Upper lobe of right lung (tissue), 1 donor: ENCODE results near the gene KLHDC7B. TPM values are rescaled to one million over a fixed set of nuclear protein-coding genes. Genes with fewer than 3 reads are reported as not detected.
A peak's percentile ranks its signal among the peaks of the same experiment; 100 is the strongest.

Experiments used
- ATAC-seq: fragments of 200-7000 bp; cut with Tn5 transposase; one replicate; pipeline ENCODE4 v1.9.1; 2020; ENCODE audit warnings: mild to moderate bottlenecking, moderate library complexity
- DNase-seq: peaks from one replicate; pipeline ENCODE4 v3.0.0-alpha.2; 2020
- H3K27ac ChIP-seq: fragments of 200-600 bp; one replicate; pipeline ENCODE4 v1.8.0; 2022
- H3K27me3 ChIP-seq: fragments of 200-600 bp; one replicate; pipeline ENCODE4 v1.8.0; 2022; ENCODE audit warnings: mild to moderate bottlenecking
- H3K36me3 ChIP-seq: fragments of 200-600 bp; one replicate; pipeline ENCODE4 v1.8.0; 2022
- H3K4me1 ChIP-seq: fragments of 200-600 bp; one replicate; pipeline ENCODE4 v1.8.0; 2022
- H3K4me3 ChIP-seq: fragments of 200-600 bp; one replicate; pipeline ENCODE4 v1.8.0; 2022; ENCODE audit warnings: mild to moderate bottlenecking
- H3K9me3 ChIP-seq: fragments of 200-600 bp; one replicate; pipeline ENCODE4 v1.8.0; 2022
- CTCF ChIP-seq: fragments of 200-600 bp; IDR thresholded peaks from one replicate; pipeline ENCODE4 v1.8.0; 2022; ENCODE audit warnings: antibody characterized with exemption
- intact Hi-C: fragments of 100-400 bp; cut with DNase I; formaldehyde crosslinking; loops from one replicate; pipeline ENCODE4 v1.11.0; 2022
- total RNA-seq: library from RNA; stranded (reverse); fragmentation: NEBNext Ultra II Directional; extraction: Animal tissue kit (Norgen Biotek cat#: 25700); gene quantifications from one replicate; pipeline ENCODE4 v1.2.1, GENCODE V29; 2021
- donor health status: DM: no; HTN: yes; CAD: no; lungs with severe emphysema.

The KLHDC7B gene
- total RNA-seq, 1 donor from 2014 or later: 0.69 TPM

GRCh38 chr22:50525858-50526107, 19.9 kb upstream of the KLHDC7B start:
- Histone ChIP-seq H3K9me3 (no peaks in the 10 kb centered on the region), H3K4me3 (peak overlapping the region; percentile 90), H3K4me1 (peaks cover 34% of the 10 kb centered on the region), H3K27me3 (no peaks in the 10 kb centered on the region), H3K36me3 (peaks cover 20% of the 10 kb centered on the region), H3K27ac (peak overlapping the region; percentile 93)
- intact Hi-C loops: no loop called here
- ATAC-seq (no peak), DNase-seq (no peak)
- no peak for TF ChIP-seq CTCF

GRCh38 chr22:50526108-50526833, 19.4 kb upstream of the KLHDC7B start:
- peaks cover 34% of the 10 kb centered on the region for H3K4me1 ChIP-seq
- H3K27ac ChIP-seq: peak overlapping the region; percentile 93
- peak; percentile 73 for TF ChIP-seq CTCF
- H3K4me3 ChIP-seq: peak overlapping the region; percentile 90
- H3K36me3 ChIP-seq: peaks cover 20% of the 10 kb centered on the region
- peak; percentile 95 for DNase-seq
- intact Hi-C loops: no loop called here
- H3K27me3 ChIP-seq: no peaks in the 10 kb centered on the region
- peak; percentile 49 for ATAC-seq
- H3K9me3 ChIP-seq: no peaks in the 10 kb centered on the region

GRCh38 chr22:50526834-50527801, 18.6 kb upstream of the KLHDC7B start:
- intact Hi-C loops: no loop called here
- DNase-seq (peak; percentile 86), ATAC-seq (peak; percentile 7)
- no peaks in the 10 kb centered on the region for H3K9me3 ChIP-seq
- no peaks in the 10 kb centered on the region for H3K27me3 ChIP-seq
- H3K4me3 ChIP-seq: peak overlapping the region; percentile 90
- peaks cover 20% of the 10 kb centered on the region for H3K36me3 ChIP-seq
- no peak for TF ChIP-seq CTCF
- peaks cover 37% of the 10 kb centered on the region for H3K4me1 ChIP-seq
- H3K27ac ChIP-seq: peak overlapping the region; percentile 93

- peak overlapping the region; percentile 99 for H3K27ac ChIP-seq
- intact Hi-C loops: no loop called here
- H3K4me3 ChIP-seq: peak overlapping the region; percentile 72
- H3K36me3 ChIP-seq: peaks cover 10% of the 10 kb centered on the region
- no peaks in the 10 kb centered on the region for H3K9me3 ChIP-seq
- H3K27me3 ChIP-seq: no peaks in the 10 kb centered on the region
- ATAC-seq (no peak), DNase-seq (no peak)
- H3K4me1 ChIP-seq: peaks cover 47% of the 10 kb centered on the region
- no peak for TF ChIP-seq CTCF
Observed at GRCh38 chr22:50527921-50528681, 17.6 kb upstream of the KLHDC7B start.

GRCh38 chr22:50528682-50529415, 16.9 kb upstream of the KLHDC7B start:
- peak overlapping the region; percentile 99 for H3K27ac ChIP-seq
- H3K4me1 ChIP-seq: peaks cover 54% of the 10 kb centered on the region
- no peak for TF ChIP-seq CTCF

More at GRCh38 chr22:50528682-50529415, 16.9 kb upstream of the KLHDC7B start:
- Histone ChIP-seq H3K36me3 (peaks cover 3% of the 10 kb centered on the region), H3K9me3 (no peaks in the 10 kb centered on the region), H3K27me3 (no peaks in the 10 kb centered on the region), H3K4me3 (peak overlapping the region; percentile 72)
- ATAC-seq (no peak), DNase-seq (no peak)
- intact Hi-C loops: no loop called here
